Trophoblast cell (in vitro differentiated cells and primary cell): Measurements from ENCODE around the gene ORMDL2.

ENCODE experiments used
- DNase-seq, 2 donors: peaks; one replicate each; pipeline ENCODE4 v3.0.0-alpha.2; 2016
- H2AFZ ChIP-seq: 2 replicates; pipeline ENCODE4 v1.6.1; 2013; ENCODE audit warnings: low read length, moderate library complexity, mild to moderate bottlenecking; ENCODE audit not compliant: insufficient read depth, poor library complexity
- H2AK5ac ChIP-seq: 2 replicates; pipeline ENCODE4 v1.6.1; 2013; ENCODE audit warnings: mild to moderate bottlenecking, low read length
- H2BK120ac ChIP-seq: 2 replicates; pipeline ENCODE4 v1.6.1; 2013; ENCODE audit warnings: low read length, mild to moderate bottlenecking, moderate library complexity; ENCODE audit not compliant: insufficient read depth, poor library complexity
- H2BK12ac ChIP-seq: 2 replicates; pipeline ENCODE4 v1.6.1; 2013; ENCODE audit warnings: mild to moderate bottlenecking, low read length, moderate library complexity
- H2BK5ac ChIP-seq: 2 replicates; pipeline ENCODE4 v1.6.1; 2013; ENCODE audit warnings: low read length, low read depth, moderate library complexity, mild to moderate bottlenecking; ENCODE audit not compliant: poor library complexity
- H3K14ac ChIP-seq: 2 replicates; pipeline ENCODE4 v1.6.1; 2013; ENCODE audit warnings: mild to moderate bottlenecking, low read length
- H3K18ac ChIP-seq: 2 replicates; pipeline ENCODE4 v1.6.1; 2013; ENCODE audit warnings: mild to moderate bottlenecking, low read length
- H3K23ac ChIP-seq: 2 replicates; pipeline ENCODE4 v1.6.1; 2013; ENCODE audit warnings: low read length
- H3K27ac ChIP-seq: 2 replicates; pipeline ENCODE4 v1.5.1; 2013; ENCODE audit warnings: low read depth, mild to moderate bottlenecking, inconsistent platforms, low read length, moderate library complexity
- H3K27me3 ChIP-seq: 2 replicates; pipeline ENCODE4 v1.6.1; 2013; ENCODE audit warnings: inconsistent platforms, mild to moderate bottlenecking, low read length, moderate library complexity; ENCODE audit not compliant: insufficient read depth
- H3K36me3 ChIP-seq, 2 experiments: 1 replicate in 1 of 2; 2 replicates in 1 of 2; pipeline ENCODE4 v1.6.1; 2013; ENCODE audit warnings: low read length in 2 of 2, mild to moderate bottlenecking in 2 of 2, moderate library complexity in 1 of 2; ENCODE audit not compliant: insufficient read depth in 2 of 2, control insufficient read depth in 1 of 2
- H3K4ac ChIP-seq: 2 replicates; pipeline ENCODE4 v1.6.1; 2013; ENCODE audit warnings: low read depth, mild to moderate bottlenecking, low read length, moderate library complexity
- H3K4me1 ChIP-seq, 2 experiments: 1 replicate in 1 of 2; 2 replicates in 1 of 2; pipeline ENCODE4 v1.6.1; 2013; ENCODE audit warnings: low read length in 2 of 2, mild to moderate bottlenecking in 2 of 2, moderate library complexity in 1 of 2; ENCODE audit not compliant: insufficient read depth in 2 of 2, control insufficient read depth in 1 of 2
- H3K4me2 ChIP-seq: 2 replicates; pipeline ENCODE4 v1.6.1; 2013; ENCODE audit warnings: inconsistent platforms, mild to moderate bottlenecking, low read length, moderate library complexity
- H3K4me3 ChIP-seq: 2 replicates; pipeline ENCODE4 v1.5.1; 2013; ENCODE audit warnings: mild to moderate bottlenecking, low read depth, low read length, inconsistent platforms
- H3K79me1 ChIP-seq: one replicate; pipeline ENCODE4 v1.6.1; 2013; ENCODE audit warnings: low read length
- H3K79me2 ChIP-seq: 2 replicates; pipeline ENCODE4 v1.6.1; 2013; ENCODE audit warnings: low read length, mild to moderate bottlenecking; ENCODE audit not compliant: control insufficient read depth, insufficient read depth, poor library complexity
- H3K9ac ChIP-seq: 2 replicates; pipeline ENCODE4 v1.6.1; 2013; ENCODE audit warnings: mild to moderate bottlenecking, low read length
- H3K9me3 ChIP-seq: 2 replicates; pipeline ENCODE4 v1.6.1; 2013; ENCODE audit warnings: low read depth, mild to moderate bottlenecking, control low read depth, inconsistent platforms, low read length; ENCODE audit not compliant: insufficient read depth
- H4K12ac ChIP-seq: 2 replicates; pipeline ENCODE4 v1.6.1; 2013; ENCODE audit warnings: low read depth, mild to moderate bottlenecking, low read length, moderate library complexity
- H4K8ac ChIP-seq: 2 replicates; pipeline ENCODE4 v1.6.1; 2013; ENCODE audit warnings: low read depth, mild to moderate bottlenecking, low read length, moderate library complexity
- H4K91ac ChIP-seq: one replicate; pipeline ENCODE4 v1.6.1; 2013; ENCODE audit warnings: low read depth, mild to moderate bottlenecking, low read length, moderate library complexity
- WGBS: extraction: QIAGEN DNeasy Blood & Tissue Kit; methylation state at CpG from one replicate; pipeline ENCODE4 v1.1.7; 2013; ENCODE audit warnings: missing lambda C conversion rate; ENCODE audit not compliant: insufficient read length, insufficient coverage; ENCODE audit errors: extremely low coverage; 5-methylcytosine and 5-hydroxymethylcytosine counted together

The ORMDL2 gene

GRCh38 chr12:55797068-55797467 lies 20.8 kb upstream of the ORMDL2 start:
- no peak overlapping the region for H4K91ac ChIP-seq
- DNase-seq: peak; percentile 23 to 60
- WGBS: no CpG with 5 or more reads among the region's 5 CpGs

GRCh38 chr12:55797550-55797949 lies 20.3 kb upstream of the ORMDL2 start:
- Histone ChIP-seq H3K79me1 (no peaks in the 10 kb centered on the region), H4K12ac (no peak overlapping the region)

More at GRCh38 chr12:55797068-55797467, 20.8 kb upstream of the ORMDL2 start:
- Histone ChIP-seq H3K14ac (no peak overlapping the region), H3K4me2 (no peak overlapping the region), H3K79me1 (no peaks in the 10 kb centered on the region), H3K4me1 (no peaks in the 10 kb centered on the region), H2BK5ac (no peak overlapping the region), H3K4ac (no peak overlapping the region), H3K9me3 (peaks cover 2% of the 10 kb centered on the region), H4K8ac (no peak overlapping the region), H3K18ac (no peak overlapping the region), H3K36me3 (peaks cover 28 to 35% of the 10 kb centered on the region in 2 experiments), H2AFZ (no peak overlapping the region), H3K27me3 (no peaks in the 10 kb centered on the region), H2BK120ac (no peak overlapping the region), H3K23ac (no peak overlapping the region), H2BK12ac (no peak overlapping the region), H4K12ac (no peak overlapping the region), H3K4me3 (no peak overlapping the region), H3K27ac (no peak overlapping the region), H2AK5ac (no peak overlapping the region), H3K79me2 (no peaks in the 10 kb centered on the region), H3K9ac (no peak overlapping the region)

GRCh38 chr12:55806982-55807381 lies 10.9 kb upstream of the ORMDL2 start:
- Histone ChIP-seq H4K8ac (no peak overlapping the region), H4K91ac (no peak overlapping the region), H2AFZ (no peak overlapping the region), H3K18ac (no peak overlapping the region), H3K36me3 (peaks cover 27% of the 10 kb centered on the region in 2 experiments), H3K79me2 (peaks cover 11% of the 10 kb centered on the region), H2BK12ac (no peak overlapping the region), H3K4ac (peak overlapping the region; percentile 62), H3K27ac (no peak overlapping the region), H3K4me1 (no peaks in the 10 kb centered on the region), H3K4me3 (no peak overlapping the region), H2BK120ac (no peak overlapping the region), H2AK5ac (no peak overlapping the region), H4K12ac (no peak overlapping the region), H3K23ac (no peak overlapping the region), H3K9ac (no peak overlapping the region), H2BK5ac (no peak overlapping the region), H3K27me3 (no peaks in the 10 kb centered on the region), H3K14ac (no peak overlapping the region), H3K9me3 (no peaks in the 10 kb centered on the region), H3K79me1 (no peaks in the 10 kb centered on the region), H3K4me2 (no peak overlapping the region)
- no peak for DNase-seq
- WGBS: no CpG with 5 or more reads among the region's 8 CpGs

More at GRCh38 chr12:55797550-55797949, 20.3 kb upstream of the ORMDL2 start:
- no peak overlapping the region for H4K8ac ChIP-seq
- H3K9me3 ChIP-seq: peaks cover under 1% of the 10 kb centered on the region
- H3K27ac ChIP-seq: no peak overlapping the region
- no peak overlapping the region for H2AFZ ChIP-seq
- H3K9ac ChIP-seq: no peak overlapping the region
- no peak overlapping the region for H4K91ac ChIP-seq
- H3K18ac ChIP-seq: no peak overlapping the region
- H3K79me2 ChIP-seq: no peaks in the 10 kb centered on the region
- no peak overlapping the region for H3K14ac ChIP-seq
- DNase-seq: no peak
- no peak overlapping the region for H3K4me3 ChIP-seq
- H3K4me1 ChIP-seq: no peaks in the 10 kb centered on the region
- H3K4me2 ChIP-seq: no peak overlapping the region
- H3K27me3 ChIP-seq: no peaks in the 10 kb centered on the region
- peaks cover 27 to 34% of the 10 kb centered on the region in 2 experiments for H3K36me3 ChIP-seq
- H3K4ac ChIP-seq: no peak overlapping the region
- no peak overlapping the region for H2BK5ac ChIP-seq
- 100% methylated on average over 1 of the region's 4 CpGs for WGBS
- no peak overlapping the region for H2BK12ac ChIP-seq
- no peak overlapping the region for H2AK5ac ChIP-seq
- no peak overlapping the region for H3K23ac ChIP-seq
- no peak overlapping the region for H2BK120ac ChIP-seq

DNA sequence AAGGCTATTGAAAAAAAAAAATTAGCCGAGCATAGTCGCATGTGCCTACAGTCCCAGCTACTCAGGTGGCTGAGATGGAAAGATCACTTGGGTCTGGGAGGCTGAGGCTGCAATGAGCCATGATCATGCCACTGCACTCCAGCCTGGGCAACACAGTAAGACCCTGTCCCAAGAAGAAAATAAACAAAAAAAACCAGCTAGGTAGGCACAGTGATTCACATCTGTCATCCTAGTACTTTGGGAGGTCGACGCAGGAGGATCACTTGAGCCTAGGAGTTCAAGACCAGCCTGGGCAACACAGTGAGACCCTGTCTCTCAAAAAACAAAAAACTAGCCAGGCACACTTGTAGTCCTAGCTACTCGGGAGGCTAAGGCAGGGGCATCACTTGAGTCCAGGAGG lies 8.6 kb upstream of the ORMDL2 start:
- no peak for DNase-seq
- Histone ChIP-seq H3K23ac (no peak overlapping the region), H2AK5ac (no peak overlapping the region), H3K27me3 (no peaks in the 10 kb centered on the region), H2BK12ac (no peak overlapping the region), H4K91ac (no peak overlapping the region), H3K27ac (no peak overlapping the region), H3K4me2 (no peak overlapping the region), H3K18ac (no peak overlapping the region), H3K4ac (peak overlapping the region; percentile 6), H2AFZ (no peak overlapping the region), H3K36me3 (peaks cover 22 to 24% of the 10 kb centered on the region in 2 experiments), H4K8ac (no peak overlapping the region), H3K4me3 (no peak overlapping the region), H3K79me1 (no peaks in the 10 kb centered on the region), H3K14ac (no peak overlapping the region), H3K4me1 (peaks cover 0 to 3% of the 10 kb centered on the region in 2 experiments), H2BK5ac (no peak overlapping the region), H3K79me2 (peaks cover 13% of the 10 kb centered on the region), H2BK120ac (no peak overlapping the region), H3K9me3 (no peaks in the 10 kb centered on the region), H4K12ac (no peak overlapping the region), H3K9ac (no peak overlapping the region)
- no CpG with 5 or more reads among the region's 5 CpGs for WGBS
